GM21447 (cell line): ENCODE data around the gene HDAC9.

Source experiments
- ATAC-seq: cut with Tn5 transposase; IDR thresholded peaks from one replicate; pipeline ENCODE4 v1.9.1; 2021; ENCODE audit not compliant: unreplicated experiment

HDAC9 gene

GRCh38 chr7:18521945-18522566, 26.5 kb downstream of the HDAC9 start:
- peak; percentile 52 for ATAC-seq

- no peak for ATAC-seq
Measured at GRCh38 chr7:18524248-18524647, 28.7 kb downstream of the HDAC9 start.

GRCh38 chr7:18526368-18526878, 30.9 kb downstream of the HDAC9 start:
- ATAC-seq: no peak

- no peak for ATAC-seq
Measured at GRCh38 chr7:18529239-18529638, 33.7 kb downstream of the HDAC9 start.

GRCh38 chr7:18530224-18531179, 35.0 kb downstream of the HDAC9 start:
- ATAC-seq: peak; percentile 82

- ATAC-seq: no peak
Measured at GRCh38 chr7:18531539-18531938, 36.0 kb downstream of the HDAC9 start.

GRCh38 chr7:18532813-18533212, 37.3 kb downstream of the HDAC9 start:
- no peak for ATAC-seq

GRCh38 chr7:18534481-18534880, 38.9 kb downstream of the HDAC9 start:
- no peak for ATAC-seq

- no peak for ATAC-seq
Measured at GRCh38 chr7:18535810-18536415, 40.4 kb downstream of the HDAC9 start.

- ATAC-seq: no peak
Measured at GRCh38 chr7:18536486-18536885, 40.9 kb downstream of the HDAC9 start.

GRCh38 chr7:18538554-18539250, 43.2 kb downstream of the HDAC9 start:
- ATAC-seq: peak; percentile 76

- no peak for ATAC-seq
Measured at GRCh38 chr7:18540396-18540795, 44.8 kb downstream of the HDAC9 start.

- ATAC-seq: no peak
Measured at GRCh38 chr7:18541181-18541870, 45.8 kb downstream of the HDAC9 start.

GRCh38 chr7:18541871-18542212, 46.3 kb downstream of the HDAC9 start:
- no peak for ATAC-seq

- no peak for ATAC-seq
Measured at GRCh38 chr7:18546576-18546975, 51.0 kb downstream of the HDAC9 start.

GRCh38 chr7:18547509-18548187, 52.1 kb downstream of the HDAC9 start:
- peak; percentile 72 for ATAC-seq

GRCh38 chr7:18548534-18548933, 53.0 kb downstream of the HDAC9 start:
- ATAC-seq: no peak

GRCh38 chr7:18550574-18550973, 55.0 kb downstream of the HDAC9 start:
- ATAC-seq: no peak

GRCh38 chr7:18552316-18552916, 56.9 kb downstream of the HDAC9 start:
- ATAC-seq: no peak
